OCI-LY1 (cell line): ENCODE results near the gene PXK.

Source experiments
- H2AFZ ChIP-seq: fragments of 200-600 bp; sonication (generic), shearing (Covaris generic); 2 replicates; pipeline ENCODE4 v1.6.0; 2014; ENCODE audit warnings: antibody characterized with exemption, mild to moderate bottlenecking, low read length
- H3F3A ChIP-seq: fragments of 200-600 bp; sonication (generic), shearing (Covaris generic); 2 replicates; pipeline ENCODE4 v1.6.0; 2014; ENCODE audit warnings: mild to moderate bottlenecking, antibody characterized with exemption, low read length, moderate library complexity; ENCODE audit not compliant: insufficient read depth
- H3K27ac ChIP-seq: fragments of 200-600 bp; sonication (generic); 2 replicates; pipeline ENCODE4 v1.5.1; 2014; ENCODE audit warnings: low read length, mixed run types, mild to moderate bottlenecking, low read depth; ENCODE audit not compliant: poor library complexity, severe bottlenecking
- H3K27me3 ChIP-seq: fragments of 200-600 bp; sonication (generic); 2 replicates; pipeline ENCODE4 v1.6.0; 2014; ENCODE audit warnings: antibody characterized with exemption, mild to moderate bottlenecking, low read length, moderate library complexity; ENCODE audit not compliant: insufficient read depth
- H3K36me3 ChIP-seq: fragments of 200-600 bp; sonication (generic); 2 replicates; pipeline ENCODE4 v1.6.1; 2014; ENCODE audit warnings: mild to moderate bottlenecking, antibody characterized with exemption, low read length, moderate library complexity, mixed read lengths; ENCODE audit not compliant: insufficient read depth
- H3K4me1 ChIP-seq: fragments of 200-600 bp; sonication (generic); 2 replicates; pipeline ENCODE4 v1.5.1; 2014; ENCODE audit warnings: mild to moderate bottlenecking, low read length, moderate library complexity; ENCODE audit not compliant: insufficient read depth, severe bottlenecking
- H3K4me2 ChIP-seq: fragments of 200-600 bp; sonication (generic), shearing (Covaris generic); 2 replicates; pipeline ENCODE4 v1.6.1; 2014; ENCODE audit warnings: low read length
- H3K4me3 ChIP-seq: fragments of 200-600 bp; sonication (generic); 2 replicates; pipeline ENCODE4 v1.5.1; 2014; ENCODE audit warnings: low read length, low read depth, mild to moderate bottlenecking, mixed read lengths; ENCODE audit not compliant: poor library complexity, severe bottlenecking
- H3K79me2 ChIP-seq: fragments of 200-600 bp; shearing (Covaris generic); 2 replicates; pipeline ENCODE4 v1.6.1; 2016; ENCODE audit warnings: mixed run types, low read length, mixed read lengths; ENCODE audit not compliant: insufficient read depth
- H3K9ac ChIP-seq: fragments of 200-600 bp; sonication (generic), shearing (Covaris generic); 2 replicates; pipeline ENCODE4 v1.6.1; 2014; ENCODE audit warnings: mild to moderate bottlenecking, low read length, mixed read lengths
- H3K9me2 ChIP-seq: fragments of 200-600 bp; sonication (generic), shearing (Covaris generic); 2 replicates; pipeline ENCODE4 v1.6.1; 2014; ENCODE audit warnings: low read depth, mild to moderate bottlenecking, low read length, mixed read lengths
- H3K9me3 ChIP-seq: fragments of 200-600 bp; shearing (Covaris generic); 2 replicates; pipeline ENCODE4 v1.6.1; 2014; ENCODE audit warnings: low read length, mixed read lengths
- H4K20me1 ChIP-seq: fragments of 200-600 bp; sonication (generic), shearing (Covaris generic); 2 replicates; pipeline ENCODE4 v1.6.0; 2016; ENCODE audit warnings: mild to moderate bottlenecking, low read length; ENCODE audit not compliant: insufficient read depth
- EZH2 ChIP-seq: fragments of 200-600 bp; sonication (generic), shearing (Covaris generic); IDR thresholded peaks from 2 replicates; pipeline ENCODE4 v1.8.0; 2017; ENCODE audit warnings: borderline replicate concordance, mixed run types, mild to moderate bottlenecking, antibody characterized with exemption, low read length, moderate library complexity, mixed read lengths
- TF ChIP-seq, protein P1 (sequence below): fragments of 200-600 bp; sonication (generic), shearing (Covaris generic); IDR thresholded peaks from 2 replicates; pipeline ENCODE4 v1.5.1; 2017; ENCODE audit warnings: mild to moderate bottlenecking, antibody characterized with exemption, low read length, moderate library complexity, mixed read lengths

Gene PXK

DNA sequence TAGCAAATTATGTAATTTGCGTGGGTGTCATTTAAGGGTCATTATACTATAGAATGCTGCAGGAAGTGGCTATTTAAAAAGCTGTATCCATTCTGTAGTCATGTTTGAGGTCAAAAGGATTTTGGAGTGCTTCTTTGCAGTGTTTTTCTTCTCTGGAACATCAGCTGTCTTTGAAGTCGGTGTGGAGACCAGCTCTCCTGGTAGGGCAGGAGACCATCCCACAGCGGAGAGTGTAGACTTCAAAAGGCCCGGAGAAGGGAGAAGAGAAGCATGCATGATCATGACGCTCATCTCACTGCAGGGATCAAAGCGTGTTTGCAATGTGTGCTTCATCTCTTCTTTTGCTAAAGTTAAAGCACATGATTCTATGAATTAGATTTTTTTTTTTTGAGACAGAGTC is 19.9 kb downstream of the PXK start:
- peaks cover 100% of the 10 kb centered on the region for H3K4me1 ChIP-seq
- H4K20me1 ChIP-seq, result no peaks in the 10 kb centered on the region
- H2AFZ ChIP-seq, result no peak overlapping the region
- H3K9me3 ChIP-seq, result no peaks in the 10 kb centered on the region
- H3K27me3 ChIP-seq, result no peaks in the 10 kb centered on the region
- H3K4me3 ChIP-seq, result peak overlapping the region; percentile 57
- no peaks in the 10 kb centered on the region for H3K9me2 ChIP-seq
- TF ChIP-seq EZH2, result no peak
- TF ChIP-seq, protein P1, sequence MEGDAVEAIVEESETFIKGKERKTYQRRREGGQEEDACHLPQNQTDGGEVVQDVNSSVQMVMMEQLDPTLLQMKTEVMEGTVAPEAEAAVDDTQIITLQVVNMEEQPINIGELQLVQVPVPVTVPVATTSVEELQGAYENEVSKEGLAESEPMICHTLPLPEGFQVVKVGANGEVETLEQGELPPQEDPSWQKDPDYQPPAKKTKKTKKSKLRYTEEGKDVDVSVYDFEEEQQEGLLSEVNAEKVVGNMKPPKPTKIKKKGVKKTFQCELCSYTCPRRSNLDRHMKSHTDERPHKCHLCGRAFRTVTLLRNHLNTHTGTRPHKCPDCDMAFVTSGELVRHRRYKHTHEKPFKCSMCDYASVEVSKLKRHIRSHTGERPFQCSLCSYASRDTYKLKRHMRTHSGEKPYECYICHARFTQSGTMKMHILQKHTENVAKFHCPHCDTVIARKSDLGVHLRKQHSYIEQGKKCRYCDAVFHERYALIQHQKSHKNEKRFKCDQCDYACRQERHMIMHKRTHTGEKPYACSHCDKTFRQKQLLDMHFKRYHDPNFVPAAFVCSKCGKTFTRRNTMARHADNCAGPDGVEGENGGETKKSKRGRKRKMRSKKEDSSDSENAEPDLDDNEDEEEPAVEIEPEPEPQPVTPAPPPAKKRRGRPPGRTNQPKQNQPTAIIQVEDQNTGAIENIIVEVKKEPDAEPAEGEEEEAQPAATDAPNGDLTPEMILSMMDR, result no peak
- peaks cover 26% of the 10 kb centered on the region for H3F3A ChIP-seq
- H3K4me2 ChIP-seq, result peak overlapping the region; percentile 89
- H3K36me3 ChIP-seq, result peaks cover 30% of the 10 kb centered on the region
- H3K27ac ChIP-seq, result peak overlapping the region; percentile 100
- peaks cover 57% of the 10 kb centered on the region for H3K79me2 ChIP-seq
- H3K9ac ChIP-seq, result peak overlapping the region; percentile 90

DNA sequence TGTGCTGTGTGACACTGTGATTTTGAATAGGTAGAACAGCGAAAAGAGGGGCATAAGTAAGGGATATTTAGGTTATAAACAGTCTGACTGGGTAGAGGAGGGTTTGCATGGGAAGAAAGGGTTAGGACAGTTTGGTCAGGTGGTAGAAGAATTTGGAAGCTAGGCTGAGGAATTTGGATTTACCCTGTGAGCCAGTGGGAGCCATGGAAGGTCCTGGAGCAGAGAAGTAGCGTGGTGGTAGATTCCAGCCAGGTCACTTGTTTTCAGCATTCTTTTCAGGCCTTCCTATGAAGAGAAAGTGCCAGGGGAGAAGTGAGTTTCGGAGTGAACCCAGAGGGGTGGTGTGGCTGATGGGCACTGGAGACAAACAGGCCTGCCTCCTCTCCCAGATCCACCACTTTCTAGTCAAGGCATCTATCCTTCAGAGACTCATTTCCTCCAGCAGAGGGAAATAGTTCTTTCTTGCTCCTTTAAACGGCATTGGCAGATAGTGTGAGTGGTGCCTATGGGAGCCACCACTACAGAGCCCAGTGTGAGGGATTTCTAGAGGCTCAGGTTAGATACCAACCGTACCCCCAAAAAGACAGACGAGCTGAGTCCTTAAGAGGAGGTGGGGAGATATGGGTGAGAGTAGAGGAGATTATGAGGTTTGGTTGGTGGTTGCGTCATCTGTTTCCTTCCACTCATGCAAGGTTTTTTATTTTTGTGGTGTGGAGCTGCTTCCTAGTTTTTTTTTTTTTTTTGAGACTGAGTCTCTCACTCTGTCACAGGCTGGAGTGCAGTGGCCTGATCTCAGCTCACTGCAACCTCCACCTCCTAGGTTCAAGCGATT is 21.2 kb downstream of the PXK start:
- H3K4me3 ChIP-seq, result peak overlapping the region; percentile 5

DNA sequence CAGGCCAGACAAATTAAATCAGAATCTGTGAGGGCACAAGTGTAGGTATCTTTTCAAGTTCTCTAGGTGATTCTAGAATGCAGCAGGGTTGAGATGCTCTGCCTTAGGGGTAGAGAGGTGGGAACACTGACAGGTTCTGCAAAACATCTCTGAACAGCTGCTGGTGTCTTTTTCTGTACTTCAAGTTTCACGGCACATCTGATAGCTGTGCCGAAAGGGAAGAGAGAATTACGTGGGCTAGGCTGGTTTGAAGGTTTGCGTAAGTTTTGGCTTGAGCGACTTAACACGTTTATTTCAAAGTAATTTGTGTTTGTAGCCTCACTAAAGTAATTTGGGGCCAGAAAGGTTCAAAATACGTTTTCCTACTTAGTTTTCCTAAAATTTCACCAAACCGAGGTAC is 22.5 kb downstream of the PXK start:
- Histone ChIP-seq H3K27me3 (no peaks in the 10 kb centered on the region), H3K36me3 (peaks cover 43% of the 10 kb centered on the region), H3K4me1 (peaks cover 85% of the 10 kb centered on the region), H3K4me3 (peak overlapping the region; percentile 44), H3K9me3 (no peaks in the 10 kb centered on the region), H3F3A (peaks cover 15% of the 10 kb centered on the region; the same call in 1 of the 2 replicates), H2AFZ (no peak overlapping the region), H4K20me1 (no peaks in the 10 kb centered on the region), H3K79me2 (peaks cover 81% of the 10 kb centered on the region), H3K4me2 (peak overlapping the region; percentile 60), H3K27ac (peak overlapping the region; percentile 100), H3K9me2 (no peaks in the 10 kb centered on the region), H3K9ac (peak overlapping the region; percentile 57)
- TF ChIP-seq, protein P1, result no peak

More for the DNA sequence above, 21.2 kb downstream of the PXK start:
- Histone ChIP-seq H3K9me2 (no peaks in the 10 kb centered on the region), H3K9ac (peak overlapping the region; percentile 31), H3K79me2 (peaks cover 69% of the 10 kb centered on the region), H3K27ac (peak overlapping the region; percentile 100), H3K4me1 (peaks cover 98% of the 10 kb centered on the region), H3K4me2 (peak overlapping the region; percentile 45), H2AFZ (no peak overlapping the region), H3F3A (peaks cover 23% of the 10 kb centered on the region), H4K20me1 (no peaks in the 10 kb centered on the region), H3K36me3 (peaks cover 34% of the 10 kb centered on the region), H3K27me3 (no peaks in the 10 kb centered on the region), H3K9me3 (no peaks in the 10 kb centered on the region)
- no peak for TF ChIP-seq EZH2
- TF ChIP-seq, protein P1, result no peak
